HG03439 (cell line): Measurements from ENCODE around the gene RPL7L1.
A peak's percentile ranks its signal among the peaks of the same experiment; 100 is the strongest.
"Not testable (repeated sequence)": the region's sequence is repeated elsewhere in the genome, so short reads cannot be mapped to it uniquely, and the experiment has no call there.

ENCODE experiments used
- ATAC-seq: cut with Tn5 transposase; IDR thresholded peaks from one replicate; pipeline ENCODE4 v1.9.1; 2021; ENCODE audit warnings: mild to moderate bottlenecking, moderate library complexity; ENCODE audit not compliant: unreplicated experiment

RPL7L1 gene

DNA sequence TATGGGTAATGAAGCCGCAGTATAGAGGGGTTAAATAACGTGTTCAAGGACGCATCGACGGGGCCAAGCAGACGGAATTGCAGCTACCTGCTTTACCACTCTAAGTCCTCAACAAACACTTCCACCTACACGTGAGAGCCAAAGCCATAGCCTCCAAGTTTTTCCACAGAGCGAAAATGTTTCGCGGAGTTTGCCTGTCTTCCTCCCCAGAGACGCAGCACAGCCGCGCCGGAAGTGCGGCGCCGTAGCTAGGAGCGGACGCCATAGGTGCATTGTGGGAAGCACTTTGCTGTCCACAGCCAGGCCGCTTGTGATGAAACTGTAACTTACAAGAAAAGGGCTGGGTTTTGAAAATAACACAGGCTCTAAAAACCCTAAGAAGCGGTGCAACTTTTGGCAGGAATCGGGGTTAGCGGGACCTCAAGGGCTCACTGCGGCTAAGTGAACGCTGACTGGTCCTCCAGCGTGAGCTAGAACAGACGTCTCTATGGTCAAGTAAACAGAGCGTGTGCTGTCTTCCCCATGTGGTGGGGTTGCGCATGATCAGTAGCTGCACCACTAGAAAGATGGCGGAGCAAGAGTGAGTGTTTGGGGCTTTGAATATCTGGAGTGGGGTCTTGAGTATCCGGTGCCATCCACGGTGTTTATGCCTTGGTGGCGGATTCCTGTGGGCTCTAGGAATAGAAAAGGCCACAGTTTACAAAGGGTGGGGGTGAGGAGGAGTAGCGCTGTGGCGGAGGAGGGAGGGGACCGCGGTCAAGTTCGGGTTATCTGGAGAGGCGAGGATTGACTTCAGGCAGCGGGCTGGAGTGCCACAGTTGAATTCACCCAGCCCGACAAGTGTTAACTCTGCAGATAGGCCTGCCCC is at the start of gene RPL7L1:
TSS of gene RPL7L1 (plus strand) at position 245 of the 868 bp plus-strand sequence. CDS start at position 540, 295 bp downstream.
- ATAC-seq: peak; percentile 89

- no peak for ATAC-seq
Observed at GRCh38 chr6:42831237-42831636, 48.2 kb upstream of the RPL7L1 start.

DNA sequence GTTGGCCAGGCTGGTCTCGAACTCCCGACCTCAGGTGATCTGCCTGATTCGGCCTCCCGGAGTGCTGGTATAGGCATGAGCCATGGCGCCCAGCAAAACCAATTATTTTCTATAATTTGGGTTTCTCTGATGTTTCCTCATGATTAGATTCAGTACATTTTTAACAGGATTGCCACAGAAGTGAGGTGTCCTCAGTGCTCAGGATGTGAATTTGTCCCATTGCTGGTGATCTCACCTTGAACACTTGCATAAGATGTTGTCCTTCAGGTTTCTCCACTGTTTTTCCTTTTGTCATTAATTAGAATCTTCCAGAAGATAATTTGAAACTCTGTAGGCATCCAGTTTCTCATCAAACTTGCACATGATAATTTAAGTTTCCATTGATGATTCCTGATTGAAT is 45.4 kb upstream of the RPL7L1 start:
- no peak for ATAC-seq

DNA sequence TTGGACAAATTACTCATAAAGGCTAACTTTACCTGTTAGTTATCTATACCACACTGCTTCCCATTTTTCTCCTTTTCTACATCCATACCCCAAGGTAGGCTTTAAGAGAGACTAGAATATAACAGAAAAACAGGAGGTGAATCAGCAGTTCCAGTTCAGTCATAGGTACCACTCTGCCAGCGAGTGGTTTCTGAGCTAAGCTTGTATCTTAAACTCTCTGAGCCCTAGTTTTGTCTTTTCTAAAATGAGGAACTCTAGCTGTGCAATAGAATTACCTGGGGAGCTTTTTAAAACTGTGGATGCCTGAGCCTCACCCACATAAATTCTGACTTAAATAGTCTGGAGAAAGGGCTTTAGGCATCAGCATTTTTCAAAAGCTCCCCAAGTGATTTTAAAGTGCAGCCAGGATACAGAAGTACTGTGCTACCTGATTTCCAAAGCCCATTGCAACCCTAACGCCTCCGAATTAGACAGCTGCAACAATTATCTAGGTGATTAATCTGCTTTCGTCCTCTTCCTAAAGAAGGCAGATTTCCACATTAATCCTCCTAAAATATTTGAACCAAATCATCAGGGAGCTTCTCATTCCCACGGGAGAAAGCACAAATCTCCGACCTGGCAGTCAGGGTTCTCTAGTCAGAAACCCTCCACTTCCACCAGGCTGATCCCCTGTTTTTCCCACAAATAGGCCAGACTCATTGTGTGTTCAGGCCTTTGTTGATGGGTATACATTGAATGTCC is 37.4 kb upstream of the RPL7L1 start:
- no peak for ATAC-seq

DNA sequence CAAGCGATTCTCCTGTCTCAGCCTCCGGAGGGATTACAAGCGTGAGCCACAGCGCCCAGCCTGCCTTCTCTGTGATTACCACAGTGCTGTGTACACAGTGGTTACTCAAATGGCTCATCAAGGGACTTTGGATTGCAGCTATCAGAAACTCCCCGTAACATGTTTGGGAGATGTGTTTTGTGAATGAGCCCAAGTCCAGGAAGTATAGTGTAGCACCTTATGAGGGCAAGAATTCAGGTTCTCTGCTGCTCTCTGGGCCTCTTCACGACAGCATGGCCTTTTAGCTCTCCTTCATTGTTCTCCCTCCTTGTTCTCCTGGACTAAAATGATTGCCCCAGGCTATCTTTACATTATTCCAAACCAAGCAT is 34.1 kb upstream of the RPL7L1 start:
- ATAC-seq: no peak

DNA sequence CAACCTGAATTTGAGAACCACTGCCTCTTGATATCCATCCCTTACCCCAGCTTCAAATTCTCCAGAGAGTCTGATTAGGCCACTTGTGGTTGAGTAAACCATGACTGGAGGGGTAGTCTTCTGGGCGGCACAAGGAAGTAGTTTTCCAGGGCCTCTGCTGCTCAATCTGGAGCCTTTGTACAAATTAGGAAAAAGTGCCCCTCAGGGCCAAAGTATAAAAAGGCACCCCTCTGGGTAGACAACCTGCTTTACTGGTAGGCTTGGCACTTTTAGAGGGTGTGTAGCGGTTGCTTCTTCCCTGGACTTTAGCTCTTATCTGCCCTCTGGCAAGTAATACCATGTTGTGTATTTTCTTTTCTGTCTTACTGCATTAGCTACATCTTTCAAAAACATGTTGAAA is 32.9 kb upstream of the RPL7L1 start:
- no peak for ATAC-seq

DNA sequence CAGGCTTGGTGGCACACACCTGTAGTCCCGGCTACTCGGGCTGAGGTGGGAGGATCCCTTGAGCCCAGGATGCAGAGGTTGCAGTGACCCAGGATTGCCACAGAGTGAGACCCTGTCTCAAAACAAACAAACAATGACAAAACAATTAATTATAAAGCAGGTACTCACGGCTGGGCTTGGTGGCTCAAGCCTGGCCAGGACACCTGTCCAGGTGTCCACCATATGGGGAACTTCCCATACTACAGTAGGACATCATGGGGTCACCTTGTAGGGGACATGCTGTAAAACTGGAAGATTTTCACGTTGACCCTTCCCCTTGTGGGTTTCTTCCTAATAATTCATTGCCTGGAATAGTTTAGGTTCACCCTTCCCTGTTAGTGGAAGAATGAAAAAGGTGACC is 30.7 kb upstream of the RPL7L1 start:
- ATAC-seq: no peak

GRCh38 chr6:42851599-42851998 is 27.8 kb upstream of the RPL7L1 start:
- no peak for ATAC-seq

DNA sequence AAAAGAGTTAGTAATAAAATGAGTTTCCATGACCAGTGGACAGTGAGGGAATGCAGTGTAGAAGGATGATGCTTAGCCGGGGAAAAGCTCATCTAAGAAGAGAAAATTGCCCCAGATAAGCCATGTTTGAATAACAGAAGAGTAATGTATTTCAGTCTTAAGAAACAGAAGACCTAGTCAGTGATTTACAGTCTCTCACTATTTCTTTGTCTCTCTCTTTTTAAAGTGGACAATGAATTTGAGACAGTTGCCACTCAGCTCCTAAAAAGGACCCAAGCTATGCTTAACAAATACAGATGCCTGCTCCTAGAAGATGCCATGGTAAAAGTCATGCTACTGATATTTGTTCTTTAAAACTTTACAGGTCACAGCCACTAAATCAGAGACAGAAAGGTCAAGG is 19.4 kb upstream of the RPL7L1 start:
- ATAC-seq: no peak

DNA sequence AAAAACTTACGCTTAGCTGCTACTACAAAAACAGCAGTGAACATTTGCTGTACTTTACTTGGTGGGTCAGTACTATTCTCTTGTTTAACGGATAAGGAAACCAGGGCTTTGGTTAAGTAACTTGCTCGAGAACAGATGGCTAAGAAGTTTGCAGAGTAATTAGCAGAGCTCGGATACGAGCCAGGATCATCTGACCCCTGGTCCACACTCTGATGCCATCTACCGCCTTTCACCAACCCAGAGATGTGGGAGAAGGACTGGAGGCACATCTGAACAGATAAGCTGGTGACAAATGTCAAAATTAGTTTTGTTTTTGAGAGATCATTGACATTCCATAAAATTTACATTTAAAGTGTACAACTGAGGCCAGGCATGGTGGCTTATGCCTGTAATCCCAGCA is 18.9 kb upstream of the RPL7L1 start:
- ATAC-seq: no peak

GRCh38 chr6:42864602-42865001 is 14.8 kb upstream of the RPL7L1 start:
- no peak for ATAC-seq

- ATAC-seq: no peak
Observed at GRCh38 chr6:42870145-42870936, 9.1 kb upstream of the RPL7L1 start.

DNA sequence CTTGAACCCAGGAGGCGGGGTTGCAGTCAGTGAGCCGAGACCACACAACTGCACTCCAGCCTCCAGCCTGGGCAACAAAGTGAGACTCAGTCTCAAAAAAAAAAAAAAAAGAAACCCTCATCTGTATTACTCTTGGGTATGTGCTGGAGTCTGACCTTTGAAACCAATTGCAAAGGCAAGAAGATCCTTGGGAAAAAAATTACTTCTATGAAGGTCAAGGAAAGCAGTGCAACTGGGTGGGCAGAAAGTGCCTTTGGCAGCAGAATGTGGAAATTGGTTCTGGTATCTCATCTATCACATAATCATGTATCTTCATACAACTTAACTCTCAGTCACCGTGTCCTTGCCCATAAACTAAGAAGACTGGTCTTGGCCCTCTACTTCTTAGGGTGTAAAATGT is 7.7 kb upstream of the RPL7L1 start:
- ATAC-seq: no peak

- ATAC-seq: no peak
Observed at GRCh38 chr6:42873313-42873712, 6.1 kb upstream of the RPL7L1 start.

GRCh38 chr6:42877695-42878094 is 1.7 kb upstream of the RPL7L1 start:
- ATAC-seq: no peak

- ATAC-seq: not testable (repeated sequence)
Observed at GRCh38 chr6:42880240-42880817, 913 bp downstream of the RPL7L1 start.

DNA sequence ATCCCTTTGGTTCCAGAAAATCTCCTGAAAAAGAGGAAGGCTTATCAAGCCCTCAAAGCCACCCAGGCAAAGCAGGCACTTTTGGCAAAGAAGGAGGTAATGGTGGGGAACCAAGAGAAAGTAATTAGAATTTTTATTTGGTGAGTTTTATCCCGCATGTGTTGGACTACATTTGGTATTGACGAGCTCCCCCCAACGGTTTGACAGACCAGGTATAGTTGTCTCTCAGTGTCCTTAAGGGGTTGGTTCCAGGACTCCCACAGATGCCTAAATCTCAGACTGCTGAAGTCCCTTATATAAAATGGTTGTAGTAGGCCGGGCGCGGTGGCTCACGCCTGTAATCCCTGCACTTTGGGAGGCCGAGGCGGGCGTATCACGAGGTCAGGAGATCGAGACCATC is 1.5 kb downstream of the RPL7L1 start:
- ATAC-seq: not testable (repeated sequence)

DNA sequence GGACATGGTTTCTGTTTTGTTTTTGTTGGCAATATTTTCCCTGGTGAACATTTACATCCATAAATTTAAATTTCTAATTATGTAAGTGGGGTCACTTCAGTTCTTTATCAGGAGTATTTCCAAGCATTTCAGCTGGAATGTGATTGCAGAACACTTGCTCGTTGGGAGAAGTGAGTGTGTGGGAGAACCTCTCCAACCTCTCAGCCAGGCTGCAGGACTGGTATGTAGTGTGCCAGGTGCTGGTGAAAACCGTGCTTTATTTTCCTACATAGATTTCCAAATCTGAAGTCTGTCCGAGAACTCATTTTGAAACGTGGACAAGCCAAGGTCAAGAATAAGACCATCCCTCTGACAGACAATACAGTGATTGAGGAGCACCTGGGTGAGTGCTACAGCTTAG is 6.3 kb downstream of the RPL7L1 start:
- no peak for ATAC-seq

GRCh38 chr6:42888201-42888600 is 8.8 kb downstream of the RPL7L1 start:
- ATAC-seq: not testable (repeated sequence)

DNA sequence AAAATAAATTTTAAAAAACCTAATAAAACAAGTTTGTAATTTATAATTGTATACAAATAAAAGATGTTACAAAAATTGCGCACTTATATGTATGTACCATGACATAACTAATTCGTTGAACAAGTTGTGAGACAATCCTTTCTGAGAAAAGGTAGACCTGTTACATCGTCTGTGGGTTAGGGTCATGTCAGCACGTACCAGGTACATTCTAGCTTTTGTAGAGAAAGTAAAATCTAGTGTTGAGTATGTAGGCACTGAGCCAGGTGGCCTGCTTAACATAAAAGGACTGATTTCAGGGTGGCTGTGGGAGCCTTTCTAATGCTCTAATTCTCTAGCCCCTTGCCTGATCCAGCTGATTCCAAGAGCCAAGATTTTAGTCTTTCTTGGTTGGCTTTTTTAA is 10.4 kb downstream of the RPL7L1 start:
- no peak for ATAC-seq
